Thoracic aorta (tissue), 2 donors: Measurements from ENCODE around the gene SPECC1L. TPM values are rescaled to one million over a fixed set of nuclear protein-coding genes. Genes with fewer than 3 reads are reported as not detected.

ENCODE experiments used
- ATAC-seq: fragments of 150-250 bp; one replicate; pipeline ENCODE4 v1.8.0; 2017; ENCODE audit warnings: low read depth; ENCODE audit not compliant: insufficient number of reproducible peaks, low FRiP score
- DNase-seq: peaks from one replicate; pipeline ENCODE4 v3.0.0-alpha.2; 2020; ENCODE audit warnings: low spot score
- H3K27ac ChIP-seq, 2 donors: fragments of 200-600 bp; sonication (generic); 1 replicate in 1 of 2; 2 replicates in 1 of 2; pipeline ENCODE4 v1.5.1; 2016; ENCODE audit warnings: mild to moderate bottlenecking in 2 of 2, moderate library complexity in 2 of 2
- H3K27me3 ChIP-seq: fragments of 200-600 bp; sonication (generic); replicated peaks from 2 replicates; pipeline ENCODE4 v1.6.0; 2016; ENCODE audit warnings: mild to moderate bottlenecking; ENCODE audit not compliant: insufficient read depth
- H3K36me3 ChIP-seq: fragments of 200-600 bp; sonication (generic); one replicate; pipeline ENCODE4 v1.5.1; 2016
- H3K4me1 ChIP-seq, 2 donors: fragments of 200-600 bp; sonication (generic); 1 replicate in 1 of 2; 2 replicates in 1 of 2; pipeline versions ENCODE4 v1.5.1 to v1.6.0; 2016; ENCODE audit warnings: low read depth in 2 of 2, mild to moderate bottlenecking in 1 of 2; ENCODE audit not compliant: control insufficient read depth in 1 of 2
- H3K4me3 ChIP-seq: fragments of 200-600 bp; sonication (generic); 2 replicates; pipeline ENCODE4 v1.5.1; 2016; ENCODE audit warnings: mild to moderate bottlenecking
- H3K9me3 ChIP-seq: fragments of 200-600 bp; sonication (generic); 2 replicates; pipeline ENCODE4 v1.5.1; 2016
- total RNA-seq, 2 donors: library from RNA; depleted of rRNA; stranded (reverse); fragments of >200 nt; gene quantifications; one replicate each; pipeline versions ENCODE4 v1.1.0 to v1.2.3, GENCODE V29; 2016
- TF ChIP-seq, protein P1 (sequence below): fragments of 200-600 bp; sonication (generic); IDR thresholded peaks from one replicate; pipeline ENCODE4 v1.5.1; 2019; ENCODE audit warnings: antibody characterized with exemption

Gene SPECC1L
- total RNA-seq, 2 donors from 2014 or later: 49.4 to 50.0 TPM

DNA sequence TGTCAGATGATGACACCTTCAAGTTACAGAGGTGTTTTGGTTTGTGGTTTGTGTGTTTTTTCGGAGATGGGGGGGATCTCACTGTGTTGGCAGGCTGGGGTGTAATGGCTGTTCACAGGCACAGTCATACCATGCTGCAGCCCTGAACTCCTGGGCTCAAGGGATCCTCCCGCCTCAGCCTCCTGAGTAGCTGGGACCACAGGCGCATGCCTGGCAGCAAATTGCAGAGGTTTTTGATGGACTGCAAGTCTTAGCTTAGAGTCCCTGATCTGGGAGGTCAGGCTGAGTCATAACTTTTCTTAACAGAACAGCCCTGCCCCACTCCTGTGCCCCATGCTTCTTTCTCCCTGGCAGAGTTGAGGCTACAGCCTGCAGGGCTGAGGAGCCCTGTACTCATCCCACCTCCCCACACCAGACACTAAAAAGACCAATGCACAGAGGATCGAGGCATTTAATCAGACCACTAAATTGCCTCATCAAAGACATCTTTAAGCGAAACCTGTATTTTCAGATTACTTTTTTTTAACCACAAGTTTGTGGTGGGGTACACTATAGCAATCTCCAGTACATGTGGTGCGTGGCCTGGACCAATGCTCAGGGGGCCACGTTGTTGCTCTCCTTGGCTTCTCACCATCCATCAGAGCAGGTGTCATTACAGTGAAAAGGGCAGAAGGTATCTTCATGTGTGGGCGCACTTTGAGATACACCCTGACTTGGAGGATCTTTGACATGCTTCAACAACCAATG is 139.7 kb downstream of the SPECC1L start:
- TF ChIP-seq, protein P1, sequence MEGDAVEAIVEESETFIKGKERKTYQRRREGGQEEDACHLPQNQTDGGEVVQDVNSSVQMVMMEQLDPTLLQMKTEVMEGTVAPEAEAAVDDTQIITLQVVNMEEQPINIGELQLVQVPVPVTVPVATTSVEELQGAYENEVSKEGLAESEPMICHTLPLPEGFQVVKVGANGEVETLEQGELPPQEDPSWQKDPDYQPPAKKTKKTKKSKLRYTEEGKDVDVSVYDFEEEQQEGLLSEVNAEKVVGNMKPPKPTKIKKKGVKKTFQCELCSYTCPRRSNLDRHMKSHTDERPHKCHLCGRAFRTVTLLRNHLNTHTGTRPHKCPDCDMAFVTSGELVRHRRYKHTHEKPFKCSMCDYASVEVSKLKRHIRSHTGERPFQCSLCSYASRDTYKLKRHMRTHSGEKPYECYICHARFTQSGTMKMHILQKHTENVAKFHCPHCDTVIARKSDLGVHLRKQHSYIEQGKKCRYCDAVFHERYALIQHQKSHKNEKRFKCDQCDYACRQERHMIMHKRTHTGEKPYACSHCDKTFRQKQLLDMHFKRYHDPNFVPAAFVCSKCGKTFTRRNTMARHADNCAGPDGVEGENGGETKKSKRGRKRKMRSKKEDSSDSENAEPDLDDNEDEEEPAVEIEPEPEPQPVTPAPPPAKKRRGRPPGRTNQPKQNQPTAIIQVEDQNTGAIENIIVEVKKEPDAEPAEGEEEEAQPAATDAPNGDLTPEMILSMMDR: no peak
- no peak for ATAC-seq
- no peaks in the 10 kb centered on the region for H3K9me3 ChIP-seq
- DNase-seq: no peak
- H3K27me3 ChIP-seq: no peaks in the 10 kb centered on the region
- H3K27ac ChIP-seq: no peak overlapping the region
- peaks cover 0 to under 1% of the 10 kb centered on the region in 2 donors for H3K4me1 ChIP-seq
- peaks cover 23% of the 10 kb centered on the region for H3K36me3 ChIP-seq
- no peak overlapping the region for H3K4me3 ChIP-seq

DNA sequence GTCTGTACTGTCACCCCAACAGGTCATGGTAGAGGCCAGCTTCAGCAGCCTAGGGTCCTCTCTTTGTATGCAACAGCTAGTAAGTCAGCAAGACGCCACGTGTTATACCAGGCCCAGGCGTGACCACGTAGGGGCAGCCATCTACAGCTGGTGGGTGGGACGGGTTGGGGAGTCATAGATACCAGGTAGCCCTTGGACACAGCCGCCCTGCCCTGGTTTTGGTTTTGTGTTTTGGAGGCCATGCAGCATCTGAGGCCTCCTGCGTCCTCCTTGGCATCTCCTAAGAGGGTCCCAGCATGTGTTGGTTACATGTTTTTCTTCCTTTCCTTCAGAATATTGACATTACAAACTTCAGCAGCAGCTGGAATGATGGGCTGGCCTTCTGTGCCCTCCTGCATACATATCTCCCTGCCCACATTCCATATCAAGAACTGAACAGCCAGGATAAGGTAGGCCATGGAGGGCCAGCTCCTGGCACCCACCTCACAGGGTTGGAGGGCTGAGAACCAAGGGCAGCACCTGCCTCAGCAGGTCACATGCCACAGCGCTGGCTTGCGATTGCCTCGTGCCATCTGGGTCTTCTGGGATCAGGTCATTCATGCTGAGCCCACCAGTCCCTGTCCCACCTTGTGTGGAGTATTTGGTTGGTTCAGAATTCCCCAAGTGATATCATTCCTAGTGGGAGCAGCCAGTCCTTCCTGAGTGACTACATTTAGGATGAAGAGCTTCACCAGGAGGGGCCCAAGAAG is 140.8 kb downstream of the SPECC1L start:
- ATAC-seq: no peak
- Histone ChIP-seq H3K27me3 (no peaks in the 10 kb centered on the region), H3K36me3 (peaks cover 31% of the 10 kb centered on the region), H3K4me1 (no peaks in the 10 kb centered on the region), H3K27ac (no peak overlapping the region), H3K9me3 (no peaks in the 10 kb centered on the region), H3K4me3 (no peak overlapping the region)
- TF ChIP-seq, protein P1: no peak
- no peak for DNase-seq

DNA sequence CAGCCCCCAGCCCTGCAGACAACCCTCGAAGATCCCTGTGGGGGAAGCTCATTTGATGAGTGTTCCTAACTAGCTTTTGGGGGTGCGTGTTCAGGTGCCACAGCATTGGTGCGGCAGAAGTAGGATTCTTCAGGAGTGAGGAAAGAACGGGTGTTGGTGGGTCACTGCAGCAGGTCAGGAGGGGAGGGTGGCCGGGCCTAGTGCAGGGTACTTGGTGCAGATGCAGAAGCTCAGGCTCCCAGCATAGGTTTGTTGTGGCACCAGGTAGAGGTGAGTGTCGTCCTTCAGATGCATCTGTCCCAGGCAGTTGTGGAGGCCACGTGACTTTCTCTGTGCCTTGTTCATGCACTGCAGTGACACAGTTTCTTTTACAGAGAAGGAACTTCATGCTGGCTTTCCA is 141.6 kb downstream of the SPECC1L start:
- Histone ChIP-seq H3K36me3 (peaks cover 35% of the 10 kb centered on the region), H3K4me1 (no peaks in the 10 kb centered on the region), H3K27me3 (no peaks in the 10 kb centered on the region), H3K9me3 (no peaks in the 10 kb centered on the region), H3K4me3 (no peak overlapping the region), H3K27ac (no peak overlapping the region)
- DNase-seq: no peak
- TF ChIP-seq, protein P1: no peak
- no peak for ATAC-seq

DNA sequence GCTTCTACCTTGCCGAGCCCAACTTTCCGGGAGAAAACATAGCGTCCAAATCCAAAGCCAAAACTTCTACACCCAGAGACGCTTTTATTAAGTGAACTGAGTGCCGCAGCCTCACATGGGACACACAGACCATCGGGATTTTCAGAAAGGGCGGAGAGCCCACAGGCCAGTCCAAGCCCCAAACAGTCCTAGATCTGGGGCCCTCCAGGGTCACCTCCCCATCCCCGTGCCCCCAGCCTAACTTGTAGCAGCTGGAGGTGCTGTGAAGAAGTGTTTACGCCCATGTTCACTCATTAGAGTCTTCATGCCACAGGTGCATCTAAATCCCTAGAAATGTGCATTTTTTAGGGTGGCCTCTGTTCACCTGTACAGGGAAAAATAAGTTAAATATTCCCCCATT is 142.6 kb downstream of the SPECC1L start:
- Histone ChIP-seq H3K9me3 (no peaks in the 10 kb centered on the region), H3K4me1 (no peaks in the 10 kb centered on the region), H3K27ac (no peak overlapping the region), H3K27me3 (no peaks in the 10 kb centered on the region), H3K36me3 (peaks cover 35% of the 10 kb centered on the region), H3K4me3 (no peak overlapping the region)
- TF ChIP-seq, protein P1: no peak
- ATAC-seq: no peak
- DNase-seq: no peak

DNA sequence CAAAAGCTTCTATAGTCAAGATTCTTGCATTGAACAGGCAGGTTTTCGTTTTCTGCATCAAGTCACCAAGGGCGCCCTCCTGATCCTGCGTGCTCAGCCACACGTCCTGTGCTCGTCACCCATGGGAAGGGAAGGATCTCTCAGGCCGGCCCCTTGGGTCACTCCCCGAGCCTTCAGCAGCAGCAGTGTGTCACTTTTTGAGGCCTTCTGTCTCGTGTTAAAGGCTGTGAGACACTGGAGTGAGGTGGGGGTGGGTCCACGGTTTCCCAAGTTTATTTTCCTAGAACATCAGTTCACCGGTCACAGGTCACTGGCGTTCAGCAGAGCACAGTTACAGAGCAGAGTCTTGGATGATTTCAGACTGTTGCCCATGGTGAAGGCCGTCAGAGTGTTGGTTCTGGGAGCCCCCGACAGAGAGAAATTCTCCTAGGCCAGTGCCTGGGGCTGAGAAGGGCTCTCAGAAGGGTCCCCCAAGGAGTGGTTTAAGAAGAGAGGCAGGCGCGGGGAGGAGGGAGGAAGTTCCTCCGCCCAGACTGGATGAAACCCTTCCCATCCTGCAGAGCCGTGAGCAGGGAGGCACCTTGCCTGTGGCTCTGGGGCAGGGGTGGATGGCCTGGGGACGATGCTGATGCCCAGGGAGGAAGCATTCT is 143.2 kb downstream of the SPECC1L start:
- TF ChIP-seq, protein P1: no peak
- no peaks in the 10 kb centered on the region for H3K9me3 ChIP-seq
- no peaks in the 10 kb centered on the region for H3K27me3 ChIP-seq
- DNase-seq (no peak), ATAC-seq (no peak)
- no peak overlapping the region for H3K4me3 ChIP-seq
- H3K27ac ChIP-seq: no peak overlapping the region
- no peaks in the 10 kb centered on the region for H3K4me1 ChIP-seq
- peaks cover 35% of the 10 kb centered on the region for H3K36me3 ChIP-seq
